ENCODE results near the gene TSKU.

TSKU gene

GRCh38 chr11:76752321-76753143 lies 30.6 kb upstream of the TSKU start:
- no peak for DNase-seq (ENCODE audit: low read depth)

GRCh38 chr11:76753449-76753848 lies 29.7 kb upstream of the TSKU start:
- no peak for DNase-seq (ENCODE audit: low read depth)

GRCh38 chr11:76753950-76754349 lies 29.2 kb upstream of the TSKU start:
- DNase-seq (ENCODE audit: low read depth), result no peak

DNA sequence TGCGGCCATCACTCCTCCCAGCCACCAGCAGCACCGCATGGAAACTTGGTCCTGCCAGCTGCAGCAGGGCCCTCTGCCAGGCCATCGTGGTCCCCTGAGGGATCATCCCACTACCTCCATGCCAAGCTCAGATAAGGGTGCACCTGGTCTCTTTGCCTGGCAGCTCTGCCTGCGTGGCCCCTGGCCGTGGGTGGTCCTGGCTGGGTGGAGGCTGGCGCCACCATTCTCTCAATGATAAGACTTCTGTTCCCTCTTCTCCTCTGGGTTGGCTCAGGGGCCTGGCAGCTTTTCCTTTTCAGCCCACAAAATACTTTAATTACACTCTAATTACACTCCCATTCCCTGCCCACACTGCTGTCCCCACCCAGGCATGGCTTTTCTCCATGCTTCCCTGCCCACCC lies 26.8 kb upstream of the TSKU start:
- no peak for DNase-seq (ENCODE audit: low read depth)

DNA sequence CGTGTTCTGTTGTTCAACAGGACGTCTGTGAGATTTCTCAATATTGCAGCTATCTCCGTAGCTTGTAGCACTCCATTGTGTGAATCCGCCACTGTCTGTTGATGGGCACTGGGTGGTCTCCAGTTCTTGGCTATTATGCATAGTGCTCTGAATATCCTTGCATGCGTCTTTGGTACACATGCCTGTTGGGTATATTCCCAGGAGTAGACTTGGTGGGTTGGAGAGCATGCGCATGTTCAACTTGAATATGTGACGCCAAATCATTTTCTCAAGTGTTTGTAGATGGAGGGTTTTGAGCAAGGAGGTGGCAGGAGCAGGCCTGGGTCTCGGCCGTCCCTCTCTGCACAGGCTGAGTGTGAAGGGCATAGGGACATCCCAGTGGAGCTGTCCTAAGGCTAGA lies 24.8 kb upstream of the TSKU start:
- DNase-seq (ENCODE audit: low read depth), result no peak

- no peak for DNase-seq (ENCODE audit: low read depth)
Measured at GRCh38 chr11:76759092-76759491, 24.1 kb upstream of the TSKU start.

- DNase-seq (ENCODE audit: low read depth), result no peak
Measured at GRCh38 chr11:76759517-76759916, 23.6 kb upstream of the TSKU start.

DNA sequence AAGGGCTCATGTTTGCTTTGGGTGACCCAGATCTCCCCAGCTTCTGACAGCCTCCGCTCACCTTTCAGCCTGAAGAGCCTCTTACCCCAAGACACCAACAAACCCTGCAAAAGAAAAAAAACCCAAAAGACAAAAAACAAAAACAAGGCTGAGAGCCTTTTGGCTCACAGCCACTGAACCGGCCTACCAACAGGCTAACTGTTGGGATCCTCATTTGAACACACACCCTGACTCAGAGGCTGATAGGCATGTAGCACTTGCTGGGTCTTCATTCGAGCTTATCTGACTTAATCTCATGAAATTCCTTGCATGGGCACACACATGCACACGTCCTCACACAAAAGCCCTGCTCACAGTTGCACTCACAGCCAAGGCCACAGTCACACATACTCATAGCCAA lies 22.9 kb upstream of the TSKU start:
- no peak for DNase-seq (ENCODE audit: low read depth)

GRCh38 chr11:76761718-76762355 lies 21.3 kb upstream of the TSKU start:
- DNase-seq (ENCODE audit: low read depth), result no peak

GRCh38 chr11:76762356-76762752 lies 20.8 kb upstream of the TSKU start:
- DNase-seq (ENCODE audit: low read depth), result no peak

GRCh38 chr11:76762867-76763572 lies 20.1 kb upstream of the TSKU start:
- no peak for DNase-seq (ENCODE audit: low read depth)

- DNase-seq (ENCODE audit: low read depth), result peak; percentile 75
Measured at GRCh38 chr11:76763573-76764346, 19.4 kb upstream of the TSKU start.

- no peak for DNase-seq (ENCODE audit: low read depth)
Measured at GRCh38 chr11:76764941-76765665, 18.1 kb upstream of the TSKU start.

- no peak for DNase-seq (ENCODE audit: low read depth)
Measured at GRCh38 chr11:76765863-76766350, 17.2 kb upstream of the TSKU start.

DNA sequence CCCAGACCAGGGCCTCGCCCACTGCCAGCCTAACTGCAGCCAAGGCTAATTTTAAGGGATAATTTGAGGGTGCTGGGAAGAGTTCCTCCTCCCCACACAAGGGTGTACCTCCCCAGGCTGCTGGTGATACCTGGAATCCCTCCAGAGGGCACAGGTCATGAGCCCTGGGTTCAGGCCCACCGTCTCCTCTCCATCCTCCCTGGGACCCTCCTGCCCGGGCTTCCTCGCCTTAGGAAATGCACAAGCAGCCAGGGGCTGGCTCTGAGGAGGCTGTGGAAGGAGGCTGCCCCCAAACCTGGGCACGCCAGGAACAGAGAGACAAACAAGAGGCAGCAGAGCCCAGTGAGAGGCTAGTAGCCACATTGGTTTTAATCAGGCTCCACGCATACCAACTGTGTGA lies 16.6 kb upstream of the TSKU start:
- DNase-seq (ENCODE audit: low read depth), result no peak

DNA sequence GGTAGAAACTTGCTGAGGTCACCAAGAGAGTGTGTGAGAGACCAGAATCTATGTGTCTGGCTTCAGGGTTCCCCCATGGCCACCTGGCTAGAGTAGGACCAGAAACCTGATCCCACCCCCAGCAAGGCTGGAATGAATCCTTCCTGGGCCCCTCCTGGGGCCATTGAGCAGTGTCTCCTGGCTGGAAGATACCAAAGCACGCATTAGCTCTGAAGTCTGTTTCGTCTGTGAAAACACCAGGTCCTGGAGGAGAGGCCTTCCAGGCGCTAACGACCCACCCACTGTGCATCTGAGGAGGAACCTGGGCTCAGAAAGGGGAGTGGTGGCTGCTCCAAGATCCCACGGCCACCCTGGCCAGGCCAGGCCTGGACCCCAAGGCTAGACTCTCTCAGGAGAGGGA lies 15.5 kb upstream of the TSKU start:
- DNase-seq (ENCODE audit: low read depth), result no peak

DNA sequence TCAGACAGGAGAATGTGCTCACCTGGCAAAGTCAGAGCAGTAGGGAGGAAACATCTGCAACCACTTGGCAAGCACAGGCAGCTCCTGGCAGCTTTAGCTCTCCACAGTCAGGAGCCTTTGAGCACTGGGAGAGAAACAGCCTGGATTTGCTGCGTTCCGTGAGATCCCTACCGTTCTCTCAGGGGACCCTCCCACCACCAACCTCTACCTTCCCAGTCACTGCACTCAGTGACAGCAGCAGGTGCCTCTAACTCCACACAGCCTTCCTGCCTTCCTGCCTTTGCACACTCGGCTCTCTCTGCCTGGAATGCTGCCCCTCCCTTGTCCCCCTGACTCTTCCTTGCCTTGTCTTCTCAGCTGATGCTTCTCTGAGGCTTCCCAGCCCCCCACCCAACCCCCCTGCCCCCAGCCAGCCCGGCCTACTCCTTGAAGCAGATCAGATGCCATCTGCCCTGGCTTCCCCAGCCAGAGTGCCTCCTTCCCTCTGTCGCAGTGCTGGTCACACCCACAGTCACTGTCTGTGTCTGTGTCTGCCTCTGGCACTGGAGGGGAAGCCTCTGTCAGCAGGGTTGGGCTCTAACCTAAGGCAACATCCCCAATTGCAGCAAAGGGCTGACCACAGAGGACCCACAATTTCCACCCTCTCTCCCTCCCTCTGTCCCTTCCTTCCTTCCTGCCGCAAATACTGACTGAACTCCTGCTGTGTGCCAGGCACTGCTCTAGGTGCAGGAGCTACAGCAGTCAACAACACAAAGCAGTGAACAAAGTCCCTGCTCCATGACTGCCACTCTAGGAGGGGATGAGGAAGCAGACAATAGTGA lies 14.9 kb upstream of the TSKU start:
- no peak for DNase-seq (ENCODE audit: low read depth)

GRCh38 chr11:76768909-76769560 lies 14.1 kb upstream of the TSKU start:
- no peak for DNase-seq (ENCODE audit: low read depth)

- no peak for DNase-seq (ENCODE audit: low read depth)
Measured at GRCh38 chr11:76769645-76770586, 13.2 kb upstream of the TSKU start.
